ENCODE results near the gene HAPLN2. TPM values are rescaled to one million over a fixed set of nuclear protein-coding genes. Genes with fewer than 3 reads are reported as not detected.

The HAPLN2 gene
- total and polyA plus RNA-seq, 2 of the 8 experiments (the other 6 are each of a cell fraction or from before 2014, with no cell fraction given) = 0.19 to 0.51 TPM

DNA sequence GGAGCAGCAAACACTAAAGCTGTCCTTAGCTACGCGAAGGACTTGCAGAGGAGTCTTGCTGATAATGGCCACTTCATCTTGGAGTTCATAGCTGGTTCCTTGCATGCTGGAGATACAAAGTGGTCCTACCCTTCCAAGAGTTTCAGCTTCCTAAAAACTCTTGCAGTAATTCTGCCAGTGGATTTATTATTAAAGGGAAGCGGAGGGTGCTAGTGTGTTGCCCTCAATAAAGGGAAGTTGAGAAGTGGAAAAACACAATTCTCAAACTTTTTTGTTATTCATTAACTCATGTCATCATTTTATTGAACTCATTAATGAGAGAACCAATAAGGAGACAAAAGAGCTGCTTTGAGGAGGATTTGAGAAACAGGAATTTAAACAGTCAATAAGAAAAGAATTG is 6.5 kb upstream of the HAPLN2 start (continued):
- TF ChIP-seq BCL11A (IDR thresholded peaks at IDR 0.05; ENCODE audit: low read depth in 2 of 2, low read length in 2 of 2) = no peak
- no peak for TF ChIP-seq MAFK (IDR thresholded peaks at IDR 0.05; ENCODE audit: low read depth, low read length)
- no peak for TF ChIP-seq SP4 (IDR thresholded peaks at IDR 0.05; ENCODE audit: low read length)
- no peak for TF ChIP-seq TEAD4 (IDR thresholded peaks at IDR 0.05; ENCODE audit: low read depth, low read length)
- no peak for TF ChIP-seq CREB1 (IDR thresholded peaks at IDR 0.05)

Measured in H1 (cell line).